Inflammatory macrophage (primary cell): Measurements from ENCODE around the gene PCDH9.
"Not testable (repeated sequence)": the region's sequence is repeated elsewhere in the genome, so short reads cannot be mapped to it uniquely, and the experiment has no call there.

Source experiments
- DNase-seq, 2 donors: peaks; one replicate each; pipeline ENCODE4 v3.0.0-alpha.2; 2020 to 2022

Gene PCDH9

GRCh38 chr13:66826398-66826797, 403.7 kb downstream of the PCDH9 start:
- no peak for DNase-seq

GRCh38 chr13:66821551-66821950, 408.6 kb downstream of the PCDH9 start:
- no peak for DNase-seq

- DNase-seq = no peak
Measured at GRCh38 chr13:66811455-66811854, 418.7 kb downstream of the PCDH9 start.

GRCh38 chr13:66809485-66809884, 420.7 kb downstream of the PCDH9 start:
- no peak for DNase-seq

DNA sequence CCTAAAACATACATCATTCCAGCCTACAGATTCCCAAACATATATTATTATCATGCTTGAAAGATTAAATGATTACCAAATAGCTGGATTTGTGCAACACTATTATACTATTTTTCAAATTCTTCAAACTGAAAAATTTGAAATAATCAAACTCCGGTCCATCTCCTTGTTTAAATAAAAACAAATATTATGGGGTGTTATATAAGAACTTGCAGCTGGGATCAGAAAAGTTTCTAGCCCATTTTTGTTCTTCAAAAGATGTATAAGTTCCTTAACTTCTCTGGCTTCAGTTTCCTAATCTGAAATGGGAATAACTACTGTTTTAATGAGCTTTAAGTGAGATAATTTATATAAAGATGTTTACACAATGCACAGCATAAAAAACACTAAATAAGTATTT, 422.9 kb downstream of the PCDH9 start:
- DNase-seq = no peak

DNA sequence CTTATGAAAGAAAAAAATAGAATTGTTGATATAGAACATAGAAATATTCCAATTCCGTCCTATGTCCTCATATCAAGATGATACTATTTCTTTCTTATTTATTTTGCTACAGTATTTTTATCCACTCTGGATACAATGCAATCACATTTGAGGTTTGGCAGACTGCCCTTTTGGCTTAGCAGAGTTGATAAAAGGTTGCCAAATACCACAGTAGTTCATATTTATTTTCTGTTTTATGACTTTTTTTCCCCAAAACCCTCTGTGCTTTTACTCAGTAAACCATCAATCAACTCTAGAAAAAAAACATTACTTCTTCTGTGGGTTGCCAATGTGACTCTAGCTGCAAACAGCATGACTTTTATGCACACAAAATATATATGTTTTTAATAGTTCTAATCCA, 424.5 kb downstream of the PCDH9 start:
- DNase-seq = no peak

DNA sequence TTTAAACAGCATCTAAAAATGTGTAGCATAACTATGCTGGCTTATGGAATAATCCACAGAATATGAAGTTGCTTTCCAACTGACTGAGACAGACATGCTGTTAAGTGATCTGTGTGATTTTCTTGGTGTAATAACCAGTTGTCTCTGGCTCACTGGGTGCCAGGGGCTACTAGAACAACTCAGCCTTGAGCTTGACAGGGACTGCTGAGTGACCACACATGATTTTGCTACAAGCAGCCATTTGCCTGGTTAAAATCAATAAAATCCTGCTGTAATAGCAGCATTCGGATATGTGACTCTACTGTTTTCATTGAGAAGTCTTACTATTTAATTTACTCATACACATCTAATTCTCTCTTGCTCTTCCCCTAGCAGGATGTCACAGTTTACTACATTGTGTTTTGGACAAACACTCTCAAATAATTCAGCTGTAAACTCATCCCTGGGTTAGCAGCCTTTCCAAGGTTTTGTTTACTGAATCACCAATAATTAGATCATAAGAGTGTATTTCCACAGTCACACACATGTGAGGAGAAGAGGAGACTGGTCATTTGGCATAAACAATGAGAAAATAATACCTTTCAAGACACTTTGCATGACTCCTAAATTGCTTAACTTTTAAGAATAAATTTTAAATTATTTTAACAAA, 426.2 kb downstream of the PCDH9 start:
- DNase-seq = no peak

GRCh38 chr13:66803013-66803807, 426.9 kb downstream of the PCDH9 start:
- no peak for DNase-seq

GRCh38 chr13:66795636-66796035, 434.5 kb downstream of the PCDH9 start:
- DNase-seq = no peak

DNA sequence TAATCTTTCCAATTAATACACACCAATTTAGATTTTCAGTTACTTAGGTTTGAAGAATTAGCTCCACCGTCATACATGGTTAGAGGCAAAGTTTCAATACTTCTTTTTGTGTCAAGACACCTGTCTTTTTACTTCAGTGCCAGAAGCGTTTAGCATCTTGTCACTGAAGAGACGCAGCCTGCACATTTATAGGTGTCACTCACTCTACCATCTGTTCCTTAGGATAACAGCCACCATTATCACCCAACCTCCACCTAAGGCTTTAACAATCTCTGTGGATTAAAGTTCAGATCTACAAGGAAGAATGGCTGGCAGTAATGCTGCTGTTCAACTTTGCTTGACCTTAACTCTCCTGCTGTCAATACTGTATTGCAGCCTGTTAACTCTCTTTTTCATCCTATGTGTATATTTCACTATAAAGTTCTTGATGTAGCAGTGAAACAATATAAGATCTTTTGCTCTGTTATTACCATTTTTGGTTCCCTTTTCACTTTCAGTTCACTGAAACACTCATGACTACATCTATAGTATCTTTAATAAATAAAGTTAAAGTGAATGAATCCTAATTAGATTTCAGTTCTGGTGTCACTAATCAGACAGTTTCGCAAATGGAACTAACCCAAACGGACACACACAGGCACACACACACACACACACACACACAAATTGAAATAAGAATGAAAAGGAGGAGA, 435.6 kb downstream of the PCDH9 start:
- DNase-seq = no peak

DNA sequence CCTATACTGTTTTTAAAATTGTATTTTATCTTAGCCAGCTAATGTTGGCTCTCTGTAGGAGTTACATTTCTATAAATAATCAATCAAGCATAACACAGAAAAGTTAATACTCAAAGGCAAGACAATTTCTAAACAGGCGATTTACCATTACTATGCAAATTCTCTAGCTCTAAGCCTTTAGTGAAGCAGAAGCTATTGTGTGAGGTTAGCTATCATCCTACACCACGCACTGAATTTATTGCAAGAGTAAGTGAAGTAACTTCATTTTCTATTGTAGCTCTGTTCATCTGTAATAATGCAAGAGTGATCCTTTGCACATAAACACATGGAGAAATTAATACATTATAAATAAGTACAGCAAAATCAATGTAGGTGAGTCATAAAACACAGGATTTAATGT, 439.3 kb downstream of the PCDH9 start:
- DNase-seq = no peak

GRCh38 chr13:66781241-66781640, 448.9 kb downstream of the PCDH9 start:
- DNase-seq = no peak

- no peak for DNase-seq
Measured at GRCh38 chr13:66780814-66781213, 449.3 kb downstream of the PCDH9 start.

- no peak for DNase-seq
Measured at GRCh38 chr13:66778461-66778860, 451.7 kb downstream of the PCDH9 start.

DNA sequence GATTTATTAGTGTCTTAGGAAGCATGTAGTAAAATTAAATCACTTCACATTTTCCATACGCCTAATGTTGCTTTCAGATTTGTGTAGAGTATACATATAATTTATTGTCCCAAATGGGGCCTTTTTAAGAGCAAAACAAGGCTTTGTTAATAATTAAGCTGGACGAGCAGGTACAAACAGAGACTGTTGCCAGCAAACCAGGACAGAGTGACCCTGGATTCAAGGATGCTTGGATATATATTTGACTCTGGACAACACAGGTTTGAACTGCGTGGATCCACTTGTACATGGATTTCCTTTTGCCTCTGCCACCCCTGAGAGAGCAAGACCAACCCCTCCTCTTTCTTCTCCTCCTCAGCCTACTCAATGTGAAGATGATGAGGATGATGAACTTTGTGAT, 454.9 kb downstream of the PCDH9 start:
- no peak for DNase-seq

DNA sequence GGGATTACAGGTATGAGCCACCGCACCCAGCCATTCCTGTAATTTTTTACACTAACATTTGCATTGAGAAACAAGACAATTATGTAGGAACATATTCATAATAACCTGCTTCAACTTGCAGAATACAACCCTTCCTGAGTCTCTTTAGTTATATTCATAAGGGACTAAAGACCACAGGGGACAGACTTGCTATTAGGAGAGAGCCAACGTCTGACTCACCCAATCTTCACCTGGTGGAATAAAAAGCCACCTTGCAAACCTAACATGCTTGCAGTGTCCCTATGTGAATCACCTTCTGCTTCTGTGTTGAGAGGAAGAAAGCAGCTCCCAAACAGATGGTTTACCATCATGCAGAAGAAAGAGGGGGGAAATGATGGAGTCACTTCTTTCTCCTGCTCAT, 456.1 kb downstream of the PCDH9 start:
- DNase-seq = no peak

GRCh38 chr13:66765559-66765958, 464.6 kb downstream of the PCDH9 start:
- DNase-seq = no peak

GRCh38 chr13:66760678-66761077, 469.5 kb downstream of the PCDH9 start:
- DNase-seq = not testable (repeated sequence)

DNA sequence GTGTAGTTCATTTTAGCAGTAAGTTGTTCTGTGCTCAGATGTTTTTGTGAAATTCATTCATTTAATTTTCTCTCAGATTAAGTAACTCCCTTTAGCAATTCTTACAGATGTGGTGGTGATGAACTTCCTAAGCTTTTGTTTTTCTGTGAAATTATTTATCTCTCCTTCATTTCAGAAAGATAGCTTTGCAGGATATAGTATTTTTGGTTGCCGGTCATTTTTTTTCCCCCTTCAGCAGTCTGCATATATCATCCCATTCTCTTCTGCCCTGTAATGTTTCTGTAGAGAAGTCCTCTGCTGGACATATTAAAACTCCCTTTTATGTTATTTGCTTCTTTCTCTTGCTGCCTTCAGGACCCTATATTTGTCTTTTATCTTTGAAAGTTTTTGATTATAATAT, 470.2 kb downstream of the PCDH9 start:
- no peak for DNase-seq

- DNase-seq = no peak
Measured at GRCh38 chr13:66751691-66752090, 478.4 kb downstream of the PCDH9 start.

DNA sequence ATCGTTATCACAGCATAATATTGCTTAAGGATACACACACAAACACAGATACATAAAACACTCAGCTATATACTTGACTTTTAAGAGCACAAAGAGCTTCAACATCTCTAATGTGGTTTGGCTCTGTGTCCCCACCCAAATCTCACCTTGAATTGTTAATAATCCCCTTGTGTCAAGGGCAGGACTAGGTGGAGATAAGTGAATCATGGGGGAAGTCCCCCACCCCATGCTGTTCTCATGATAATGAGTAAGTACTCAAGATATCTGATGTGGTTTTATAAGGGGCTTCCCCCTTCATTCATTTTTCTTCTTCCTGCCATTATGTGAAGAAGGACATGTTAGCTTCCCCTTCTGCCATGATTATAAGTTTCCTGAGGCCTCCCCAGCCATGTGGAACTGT, 481.4 kb downstream of the PCDH9 start:
- no peak for DNase-seq

GRCh38 chr13:66745307-66745706, 484.8 kb downstream of the PCDH9 start:
- DNase-seq = no peak

- DNase-seq = no peak
Measured at GRCh38 chr13:66723576-66723975, 506.6 kb downstream of the PCDH9 start.

GRCh38 chr13:66716538-66716937, 513.6 kb downstream of the PCDH9 start:
- DNase-seq = no peak
